HG02571 (cell line): Measurements from ENCODE around the gene CALML5.

Source experiments
- ATAC-seq: cut with Tn5 transposase; IDR thresholded peaks from one replicate; pipeline ENCODE4 v1.9.1; 2021; ENCODE audit warnings: mild to moderate bottlenecking, moderate library complexity; ENCODE audit not compliant: unreplicated experiment

CALML5 gene

GRCh38 chr10:5519054-5519453 lies 19.7 kb upstream of the CALML5 start:
- ATAC-seq = no peak

- ATAC-seq = no peak
Measured at GRCh38 chr10:5518143-5518542, 18.8 kb upstream of the CALML5 start.

DNA sequence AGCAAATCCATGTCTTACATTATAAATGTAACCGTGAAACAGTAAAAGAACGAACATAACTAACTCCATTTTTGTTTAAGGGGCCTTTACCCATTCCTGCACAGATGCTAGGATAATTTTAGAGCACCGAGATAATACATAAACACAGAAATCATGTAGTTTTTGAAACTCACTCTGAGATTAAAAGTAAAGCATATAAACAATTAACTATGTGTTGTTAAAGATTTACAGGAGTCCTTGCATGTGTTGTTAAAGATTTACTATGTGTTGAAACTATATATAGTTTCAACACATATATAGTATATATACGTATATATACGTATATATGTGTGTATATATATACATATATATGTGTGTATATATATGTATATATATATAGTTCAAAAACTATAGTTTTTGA lies 18.2 kb upstream of the CALML5 start:
- no peak for ATAC-seq

- ATAC-seq = no peak
Measured at GRCh38 chr10:5515948-5516761, 16.8 kb upstream of the CALML5 start.

DNA sequence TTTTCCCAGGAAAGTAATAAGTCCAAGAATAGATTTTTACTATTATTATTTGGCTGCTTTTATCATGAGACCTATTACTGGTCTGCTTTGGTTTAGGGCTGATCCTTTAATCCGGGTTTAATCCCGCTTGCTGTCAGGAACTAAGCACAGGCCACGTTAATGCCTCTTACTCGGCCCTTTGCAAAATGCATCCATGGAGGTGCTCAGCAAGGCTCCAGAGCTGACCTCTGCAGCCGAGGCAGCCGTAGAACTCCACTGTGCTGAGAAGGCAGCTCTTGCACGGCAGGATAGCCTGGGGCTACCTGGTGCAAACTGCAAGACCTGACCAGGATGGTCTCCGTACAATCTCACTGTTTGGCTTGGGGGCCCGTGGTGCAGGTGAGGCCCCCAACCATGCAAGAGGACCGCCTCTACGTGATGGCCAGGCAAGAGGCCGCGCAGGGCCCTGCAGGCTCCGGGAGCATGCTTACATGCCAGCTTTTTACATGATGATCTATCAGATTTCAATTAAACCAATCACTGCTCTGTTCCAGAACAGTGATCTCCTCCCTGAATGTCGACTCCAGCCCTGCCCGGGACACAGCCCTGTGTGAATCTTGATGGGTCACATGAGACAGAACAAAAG lies 15.0 kb upstream of the CALML5 start:
- no peak for ATAC-seq

- ATAC-seq = no peak
Measured at GRCh38 chr10:5512881-5513612, 13.7 kb upstream of the CALML5 start.

DNA sequence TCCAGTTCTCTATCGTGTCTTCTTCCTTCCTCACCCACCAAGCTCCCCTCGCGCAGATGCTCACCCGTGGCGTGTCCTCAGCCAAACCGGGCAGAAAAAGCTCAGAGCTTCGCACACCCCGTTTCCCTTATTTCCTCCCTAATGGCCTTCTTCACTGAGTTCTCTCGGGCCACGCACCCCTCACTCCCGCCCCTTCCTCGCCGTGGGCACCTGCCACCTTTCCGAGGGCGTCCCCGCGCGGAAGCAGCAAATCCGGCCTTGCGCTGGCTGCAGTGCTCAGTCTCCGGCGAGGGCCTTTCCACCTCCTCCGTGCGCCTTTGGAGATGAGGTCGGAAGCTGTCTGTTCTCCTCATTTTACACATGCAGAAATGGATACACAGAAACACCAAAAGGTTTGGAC lies 13.0 kb upstream of the CALML5 start:
- ATAC-seq = no peak

DNA sequence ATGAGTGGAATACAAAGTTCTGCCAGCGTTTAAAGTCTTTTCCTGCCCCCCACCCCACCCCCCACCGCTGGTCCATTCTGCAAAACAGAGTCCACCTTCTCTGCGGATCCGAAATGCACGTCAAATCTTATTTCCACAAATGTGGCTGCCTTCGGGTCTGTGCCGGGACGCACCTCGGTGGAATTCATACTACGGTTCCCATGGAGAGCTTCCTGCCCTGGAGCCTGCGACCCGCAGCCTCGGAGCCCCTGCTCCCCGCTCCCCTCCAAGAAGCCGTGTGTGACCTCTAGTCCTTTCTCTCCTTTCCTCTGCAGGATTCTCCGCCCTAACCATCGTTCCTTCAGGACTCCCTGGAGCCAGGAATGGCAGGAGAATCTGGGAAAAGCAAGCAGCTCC lies 12.5 kb upstream of the CALML5 start:
- no peak for ATAC-seq

- no peak for ATAC-seq
Measured at GRCh38 chr10:5511231-5511884, 12.0 kb upstream of the CALML5 start.

DNA sequence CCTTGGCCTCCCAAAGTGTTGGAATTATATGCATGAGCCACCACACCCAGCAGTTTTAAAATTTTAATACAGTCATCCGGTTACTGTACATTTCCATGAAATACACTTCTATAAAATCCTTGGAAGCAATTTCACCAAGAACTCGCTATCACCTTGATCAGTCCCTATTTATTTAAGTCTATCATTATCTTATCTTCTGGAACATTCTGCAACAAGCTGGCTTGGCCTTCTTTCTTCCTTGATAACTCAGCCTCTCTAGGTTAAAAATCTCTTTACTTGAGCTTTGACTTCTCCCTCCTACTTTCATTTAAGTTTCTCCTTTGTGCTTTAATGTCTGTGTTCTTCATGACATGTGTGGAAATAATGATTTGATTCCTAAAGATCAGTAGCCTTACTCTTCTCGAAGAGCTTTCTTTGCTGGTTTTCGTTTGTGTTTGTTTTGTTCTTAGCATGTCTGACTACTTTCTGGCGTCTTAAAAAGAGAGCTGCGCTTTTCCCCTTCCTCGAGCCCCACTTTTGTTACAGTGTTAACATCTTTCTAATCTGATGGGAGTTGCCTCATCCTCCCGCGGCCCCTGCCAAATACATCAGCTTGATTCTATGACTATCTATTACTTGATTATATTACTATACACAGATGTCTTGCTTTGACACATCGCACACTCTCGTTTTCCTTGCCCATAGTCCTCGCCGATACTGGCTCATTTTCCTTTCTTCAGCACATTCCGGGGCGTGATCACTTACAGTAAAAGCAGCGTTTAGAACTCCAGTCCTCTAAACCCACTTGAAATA lies 11.1 kb upstream of the CALML5 start:
- ATAC-seq = no peak

- ATAC-seq = no peak
Measured at GRCh38 chr10:5509691-5510090, 10.3 kb upstream of the CALML5 start.

- ATAC-seq = no peak
Measured at GRCh38 chr10:5509236-5509635, 9.9 kb upstream of the CALML5 start.

GRCh38 chr10:5508786-5509185 lies 9.4 kb upstream of the CALML5 start:
- ATAC-seq = no peak

DNA sequence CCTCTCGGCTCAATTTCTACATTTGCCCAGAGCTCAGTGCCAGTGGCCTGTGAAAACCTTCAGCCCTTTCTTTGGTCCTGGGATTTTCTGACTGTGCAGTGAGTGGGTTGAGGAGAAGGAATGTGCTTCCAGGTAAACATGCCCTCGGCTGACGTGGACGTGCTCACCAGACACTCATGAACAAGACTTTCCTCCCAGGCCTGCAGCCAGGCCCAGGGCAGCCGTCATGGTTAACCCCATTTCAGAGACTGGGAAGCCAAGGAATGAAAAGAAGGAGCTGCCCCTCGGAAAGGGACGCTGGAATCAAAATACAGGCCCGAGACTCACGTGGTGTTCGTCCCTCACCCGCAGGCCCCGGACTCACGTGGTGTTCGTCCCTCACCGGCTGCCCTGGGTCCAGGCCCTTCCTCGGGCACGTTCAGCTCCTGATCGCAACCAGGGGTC lies 8.8 kb upstream of the CALML5 start:
- no peak for ATAC-seq

GRCh38 chr10:5507649-5508131 lies 8.3 kb upstream of the CALML5 start:
- no peak for ATAC-seq

DNA sequence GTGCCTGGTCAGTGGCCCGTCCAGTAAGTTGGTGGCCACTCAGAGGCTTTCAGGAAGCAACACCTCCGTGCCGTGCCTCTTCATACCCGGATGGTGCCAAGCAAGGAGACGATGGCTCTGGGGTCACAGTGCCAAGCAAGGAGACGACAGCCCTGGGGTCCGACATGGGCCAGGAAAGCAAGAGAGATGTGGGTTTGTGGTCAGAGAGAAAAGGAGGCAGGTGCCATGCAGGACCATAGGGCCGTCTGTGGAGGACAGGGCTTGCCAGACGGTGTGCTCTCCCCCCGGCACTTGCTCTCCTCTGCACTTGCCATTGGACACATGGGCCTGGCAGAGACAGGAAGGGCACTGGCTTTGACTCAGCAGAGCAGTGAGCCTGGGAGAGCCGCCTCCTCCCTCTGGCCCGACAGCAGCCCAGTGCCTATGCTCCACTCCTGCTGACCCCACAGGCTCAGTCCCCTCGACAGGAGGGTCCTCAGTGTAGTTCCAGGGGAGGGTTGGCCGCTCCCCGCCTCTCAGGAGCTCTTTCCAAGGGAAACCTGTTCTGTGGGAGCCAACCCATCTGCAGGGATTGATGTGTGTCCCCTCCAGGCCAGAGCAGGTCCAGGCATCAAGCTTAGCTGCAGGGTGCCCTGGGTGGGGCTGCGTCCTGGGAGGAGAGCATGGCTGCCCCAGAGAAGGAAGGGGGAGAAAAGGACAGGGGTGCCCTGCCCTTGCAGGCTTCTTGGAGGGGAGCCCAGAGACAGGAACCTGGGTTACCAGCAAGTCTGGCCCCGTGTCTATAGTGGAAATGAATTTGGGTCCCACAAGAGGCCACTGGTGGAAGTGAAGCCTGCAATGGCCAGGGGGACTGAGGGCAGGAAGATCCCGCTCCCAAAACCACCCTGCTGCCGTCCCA lies 7.6 kb upstream of the CALML5 start:
- ATAC-seq = no peak

DNA sequence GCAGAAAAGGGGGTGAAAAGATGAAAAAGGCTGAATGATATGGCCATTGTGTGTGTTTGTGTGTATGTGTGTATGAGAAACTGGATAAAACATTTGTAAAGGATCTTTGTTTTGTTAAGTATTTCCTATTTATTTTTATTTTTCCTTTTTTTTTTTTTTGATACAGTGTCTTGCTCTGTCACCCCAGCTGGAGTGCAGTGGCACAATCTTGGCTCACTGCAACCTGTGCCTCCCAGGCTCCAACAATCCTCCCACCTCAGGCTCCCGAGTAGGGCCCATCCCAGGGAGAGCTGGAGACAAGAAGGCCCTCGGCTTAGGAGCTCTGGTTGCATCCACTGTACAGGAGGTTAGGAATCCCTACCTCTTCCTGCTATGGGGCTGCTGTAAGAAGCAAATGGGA lies 6.9 kb upstream of the CALML5 start:
- no peak for ATAC-seq

GRCh38 chr10:5504146-5505072 lies 5.0 kb upstream of the CALML5 start:
- no peak for ATAC-seq
